GM12878 (cell line): ENCODE results near the gene DOCK2. TPM values are rescaled to one million over a fixed set of nuclear protein-coding genes. Genes with fewer than 3 reads are reported as not detected.

Experiments
- ATAC-seq: fragments of 200-7000 bp; cut with Tn5 transposase; 3 replicates; pipeline ENCODE4 v1.9.1; 2020; ENCODE audit warnings: mild to moderate bottlenecking, moderate library complexity
- BruUV-seq: library from RNA; stranded (reverse); fragments of 400-500 nt; replicated peaks from 2 replicates; lab custom pipeline; 2021; lab: Mats Ljungman, UMichigan
- CTCF ChIA-PET: fragments of 300-600 bp; sonication (Branson Sonifier 250); formaldehyde crosslinking; extraction: SDS; loops from one replicate; lab custom pipeline; 2021; ENCODE audit warnings: inconsistent platforms; lab: Yijun Ruan, JAX
- POLR2A ChIA-PET: fragments of 350-600 bp; formaldehyde crosslinking; extraction: SDS; loops from one replicate; lab custom pipeline; 2021; ENCODE audit warnings: inconsistent platforms; lab: Charles Lee
- RAD21 ChIA-PET: fragments of 300-600 bp; sonication (Branson Sonifier 250); formaldehyde crosslinking; loops from one replicate; lab custom pipeline; 2023; ENCODE audit warnings: antibody characterized with exemption; ENCODE audit not compliant: unreplicated experiment; lab: Charles Lee
- SMC1A ChIA-PET: fragments of 300-600 bp; sonication (Branson Sonifier 250); formaldehyde crosslinking; loops from one replicate; lab custom pipeline; 2023; ENCODE audit not compliant: unreplicated experiment, uncharacterized antibody; lab: Charles Lee
- DNase-seq: peaks from one replicate; pipeline ENCODE4 v3.0.0-alpha.2; 2011; ENCODE audit warnings: low read depth, low spot score
- FAIRE-seq: peaks from 3 replicates; lab custom pipeline; 2011; peaks lifted over from hg19 to GRCh38; lab: Jason Lieb, UNC
- H2AFZ ChIP-seq: 2 replicates; pipeline ENCODE4 v1.6.0; 2011; ENCODE audit warnings: low read depth, low read length, control low read depth; ENCODE audit not compliant: control insufficient read depth
- H3K27ac ChIP-seq: 2 replicates; pipeline ENCODE4 v1.5.1; 2011; ENCODE audit warnings: control low read depth; ENCODE audit not compliant: control insufficient read depth, insufficient read depth
- H3K27me3 ChIP-seq, 2 experiments: replicated peaks in 1 of 2; 2 replicates each; pipeline versions ENCODE4 v1.6.0 to v1.6.1; 2011; ENCODE audit warnings: low read length in 1 of 2; ENCODE audit not compliant: control insufficient read depth in 2 of 2, insufficient read depth in 2 of 2
- H3K36me3 ChIP-seq, 2 experiments: 2 replicates each; pipeline ENCODE4 v1.5.1; 2011; ENCODE audit warnings: low read length in 1 of 2; ENCODE audit not compliant: control insufficient read depth in 2 of 2, insufficient read depth in 2 of 2
- H3K4me1 ChIP-seq: 2 replicates; pipeline ENCODE4 v1.6.1; 2011; ENCODE audit warnings: mild to moderate bottlenecking, low read length, moderate library complexity, mixed read lengths; ENCODE audit not compliant: control insufficient read depth, insufficient read depth
- H3K4me2 ChIP-seq: 2 replicates; pipeline ENCODE4 v1.6.0; 2011; ENCODE audit warnings: control low read depth; ENCODE audit not compliant: control insufficient read depth, insufficient read depth
- H3K4me3 ChIP-seq: fragments of 200-600 bp; sonication (generic); 2 replicates; pipeline ENCODE4 v1.5.1; 2016
- H3K79me2 ChIP-seq: 2 replicates; pipeline ENCODE4 v1.6.0; 2011; ENCODE audit warnings: low read length; ENCODE audit not compliant: control insufficient read depth, insufficient read depth
- H3K9ac ChIP-seq: 2 replicates; pipeline ENCODE4 v1.8.0; 2011; ENCODE audit warnings: low read length, control low read depth, mixed read lengths; ENCODE audit not compliant: control insufficient read depth, insufficient read depth
- H3K9me3 ChIP-seq: replicated peaks from 3 replicates; pipeline ENCODE4 v1.5.1; 2011; ENCODE audit warnings: mild to moderate bottlenecking, low read length; ENCODE audit not compliant: control insufficient read depth, insufficient read depth
- H4K20me1 ChIP-seq: 2 replicates; pipeline ENCODE4 v1.6.0; 2011; ENCODE audit not compliant: control insufficient read depth, insufficient read depth
- BCLAF1 ChIP-seq: fragments of 450-650 bp; IDR thresholded peaks from 2 replicates; pipeline ENCODE4 v1.6.1; 2017; ENCODE audit warnings: antibody characterized with exemption, mild to moderate bottlenecking, moderate library complexity
- CHD1 ChIP-seq: IDR thresholded peaks from 2 replicates; pipeline ENCODE4 v1.6.1; 2012; ENCODE audit warnings: low read depth, low read length, improper control_type of control experiment
- ETV6 ChIP-seq, 2 experiments: fragments of 450-650 bp in 1 of 2; IDR thresholded peaks in 1 of 2; conservative IDR thresholded peaks in 1 of 2; 2 replicates each; pipeline ENCODE4 v1.6.1; 2014; ENCODE audit warnings: antibody characterized with exemption in 1 of 2, borderline replicate concordance in 1 of 2, low read depth in 1 of 2, mild to moderate bottlenecking in 1 of 2, moderate library complexity in 1 of 2
- HDAC2 ChIP-seq: fragments of 200-600 bp; sonication (generic); IDR thresholded peaks from 2 replicates; pipeline ENCODE4 v1.6.1; 2017
- IKZF2 ChIP-seq, 2 experiments: fragments of 450-650 bp; IDR thresholded peaks; 2 replicates each; pipeline ENCODE4 v1.6.1; 2017; ENCODE audit warnings: mild to moderate bottlenecking in 2 of 2, moderate library complexity in 2 of 2
- NFYA ChIP-seq: IDR thresholded peaks from 2 replicates; pipeline ENCODE4 v1.6.1; 2011; ENCODE audit warnings: low read depth, mild to moderate bottlenecking, low read length, improper control_type of control experiment, borderline replicate concordance
- PML ChIP-seq: IDR thresholded peaks from 2 replicates; pipeline ENCODE4 v1.6.1; 2012; ENCODE audit warnings: low read length, inconsistent platforms
- SIX5 ChIP-seq: IDR thresholded peaks from 2 replicates; pipeline ENCODE4 v1.6.1; 2011; ENCODE audit warnings: mild to moderate bottlenecking, low read depth, low read length, moderate library complexity; ENCODE audit not compliant: severe bottlenecking
- SMAD1 ChIP-seq: fragments of 450-650 bp; IDR thresholded peaks from 2 replicates; pipeline ENCODE4 v1.6.1; 2018; ENCODE audit warnings: mild to moderate bottlenecking, low read depth; ENCODE audit not compliant: partially characterized antibody
- SMARCA5 ChIP-seq: fragments of 450-650 bp; IDR thresholded peaks from 2 replicates; pipeline ENCODE4 v1.6.1; 2017; ENCODE audit warnings: mild to moderate bottlenecking
- SUZ12 ChIP-seq: fragments of 200-600 bp; sonication (generic); IDR thresholded peaks from one replicate; pipeline ENCODE4 v1.6.1; 2018; ENCODE audit warnings: antibody characterized with exemption, mild to moderate bottlenecking; ENCODE audit not compliant: unreplicated experiment
- TARDBP ChIP-seq: IDR thresholded peaks from 2 replicates; pipeline ENCODE4 v1.6.1; 2016; ENCODE audit warnings: borderline replicate concordance
- TCF12 ChIP-seq: IDR thresholded peaks from 2 replicates; pipeline ENCODE4 v1.6.1; 2011; ENCODE audit warnings: low read depth, mild to moderate bottlenecking, low read length
- TCF3 ChIP-seq: IDR thresholded peaks from 2 replicates; pipeline ENCODE4 v1.6.1; 2012; ENCODE audit warnings: low read depth, mild to moderate bottlenecking, low read length, borderline replicate concordance; ENCODE audit not compliant: insufficient read depth
- WGBS: methylation state at CpG from one replicate; pipeline ENCODE4 v1.1.6; 2016; ENCODE audit warnings: low lambda C conversion rate; ENCODE audit not compliant: insufficient replicate concordance, insufficient coverage; ENCODE audit errors: missing lambda C conversion rate; 5-methylcytosine and 5-hydroxymethylcytosine counted together
- in situ Hi-C: fragments of 300-500 bp; cut with MboI; formaldehyde crosslinking; loops from 9 replicates; pipeline ENCODE4 v1.14.3; 2018; ENCODE audit warnings: mixed read lengths
- intact Hi-C: fragments of 100-400 bp; cut with micrococcal nuclease; formaldehyde crosslinking; loops from one replicate; pipeline ENCODE4 v1.14.2; 2022; ENCODE audit not compliant: unreplicated experiment
- polyA plus RNA-seq, 11 experiments: library from polyadenylated mRNA; depleted of rRNA in 4 of 11; unstranded in 6 of 11; stranded (reverse) in 5 of 11; fragments of >200 nt; fragmentation: Nextera tagmentation in 4 of 11; fragmentation: Illumina TruSeq in 1 of 11; extraction: Ambion mirVana in 4 of 11; extraction: Trizol in 1 of 11; gene quantifications; 1 replicate in 1 of 11; 2 replicates in 10 of 11; pipeline versions ENCODE4 v1.2.1 to v1.2.3, GENCODE V29; 2011 to 2016; ENCODE audit warnings: inconsistent platforms in 2 of 11, missing spikeins in 2 of 11, low read depth in 1 of 11
- total RNA-seq, 4 experiments: library from RNA; depleted of rRNA in 3 of 4; stranded (reverse); fragments of >200 nt in 3 of 4; fragmentation: Illumina TruSeq in 1 of 4; extraction: Trizol in 1 of 4; gene quantifications; 2 replicates each; pipeline versions ENCODE4 v1.2.1 to v1.2.3, GENCODE V29; 2013 to 2021

DOCK2 gene
- total and polyA plus RNA-seq, 10 of the 15 experiments (the other 5 are each of a cell fraction or from before 2014, with no cell fraction given), result 34.2 to 192 (median 118) TPM

GRCh38 chr5:169922474-169922873 lies 285.4 kb downstream of the DOCK2 start:
- POLR2A ChIA-PET, result interaction anchor here (0.6 to 1.1 kb wide), 2 partner anchors 9 to 19 kb away, joined by 4 to 7 read pairs; no protein-coding TSS in a partner anchor

GRCh38 chr5:169923988-169924387 lies 286.9 kb downstream of the DOCK2 start:
- Histone ChIP-seq H3K4me1 (peaks cover 5% of the 10 kb centered on the region; the same call in 1 of the 2 replicates), H3K9ac (no peak overlapping the region), H4K20me1 (no peaks in the 10 kb centered on the region), H3K9me3 (no peaks in the 10 kb centered on the region), H3K27ac (peak overlapping the region; percentile 52), H3K4me2 (no peak overlapping the region), H3K4me3 (no peak overlapping the region), H3K79me2 (no peaks in the 10 kb centered on the region; the same call in 1 of the 2 replicates), H3K27me3 (no peaks in the 10 kb centered on the region), H3K36me3 (peaks cover 2 to 9% of the 10 kb centered on the region in 2 experiments; a peak in 3 of 4 replicates), H2AFZ (no peak overlapping the region)
- RAD21 ChIA-PET, result interaction anchor here (0.7 to 1.8 kb wide), 6 partner anchors 19 to 222 kb away, joined by 3 to 4 read pairs (median 4); no protein-coding TSS in a partner anchor
- in situ Hi-C loops (no loop called here), intact Hi-C loops (no loop called here)
- POLR2A ChIA-PET, result interaction anchor here (1.2 to 1.6 kb wide), 2 partner anchors 19 to 118 kb away, joined by 3 read pairs; no protein-coding TSS in a partner anchor
- WGBS, result 90% methylated on average over 1 of the region's 1 CpG
- peak; percentile 92 for ATAC-seq
- no TSS peak for BruUV-seq
- SMC1A ChIA-PET, result interaction anchor here (0.8 to 3.0 kb wide), 12 partner anchors 9 to 221 kb away, joined by 3 to 13 read pairs (median 4); partner anchors contain the start of gene INSYN2B
- CTCF ChIA-PET, result interaction anchor here (1.0 to 1.3 kb wide), 3 partner anchors 56 to 222 kb away, joined by 3 read pairs; no protein-coding TSS in a partner anchor
- FAIRE-seq, result no peak
- peak; percentile 27 for DNase-seq
- TF ChIP-seq HDAC2, result no peak
- TF ChIP-seq IKZF2 (IDR thresholded peaks at IDR 0.05), result 0 out of 4 replicates have a peak, but pooled peaks of 1 of the 2 experiments have one; percentile 23
- TF ChIP-seq TARDBP, result no peak
- no peak for TF ChIP-seq SUZ12
- TF ChIP-seq PML, result no peak
- TF ChIP-seq TCF12, result no peak
- no peak for TF ChIP-seq TCF3
- TF ChIP-seq ETV6 (conservative IDR thresholded peaks at IDR 0.05 in 1 of 2, IDR thresholded peaks at IDR 0.05 in 1 of 2; ENCODE audit: borderline replicate concordance in 1 of 2, low read depth in 1 of 2), result no peak
- TF ChIP-seq SIX5, result no peak
- no peak for TF ChIP-seq NFYA
- no peak for TF ChIP-seq BCLAF1
- TF ChIP-seq SMAD1, result no peak

More at GRCh38 chr5:169922474-169922873, 285.4 kb downstream of the DOCK2 start:
- ChIA-PET CTCF (interaction anchor here (0.6 to 1.2 kb wide), 6 partner anchors 9 to 90 kb away, joined by 3 to 4 read pairs (median 3); no protein-coding TSS in a partner anchor), SMC1A (interaction anchor here (0.7 to 3.0 kb wide), 10 partner anchors 9 to 220 kb away, joined by 3 to 13 read pairs (median 5); partner anchors contain the start of gene INSYN2B), RAD21 (interaction anchor here (1.2 to 1.6 kb wide), 3 partner anchors 112 to 222 kb away, joined by 3 to 5 read pairs (median 4); no protein-coding TSS in a partner anchor)
- BruUV-seq, result no TSS peak
- no peak for FAIRE-seq
- no peak overlapping the region for H3K9ac ChIP-seq
- no peak overlapping the region for H3K27ac ChIP-seq
- no peaks in the 10 kb centered on the region for H3K27me3 ChIP-seq
- H4K20me1 ChIP-seq, result no peaks in the 10 kb centered on the region
- peaks cover 2 to 6% of the 10 kb centered on the region in 2 experiments; a peak in 3 of 4 replicates for H3K36me3 ChIP-seq
- no peak overlapping the region for H3K4me2 ChIP-seq
- in situ Hi-C loops (no loop called here), intact Hi-C loops (no loop called here)
- H3K9me3 ChIP-seq, result no peaks in the 10 kb centered on the region
- no peak for ATAC-seq
- DNase-seq, result no peak
- TF ChIP-seq CHD1 (no peak), SMARCA5 (0 out of 2 replicates have a peak, but pooled peaks have one; percentile 48)
- H3K4me3 ChIP-seq, result no peak overlapping the region
- 95% methylated on average over 1 of the region's 1 CpG for WGBS
- peaks cover 5% of the 10 kb centered on the region; the same call in 1 of the 2 replicates for H3K4me1 ChIP-seq
- H2AFZ ChIP-seq, result no peak overlapping the region
- no peaks in the 10 kb centered on the region; the same call in 1 of the 2 replicates for H3K79me2 ChIP-seq
